WTC11 (cell line): ENCODE results near the gene PARVG. TPM values are rescaled to one million over a fixed set of nuclear protein-coding genes. Genes with fewer than 3 reads are reported as not detected.

ENCODE experiments used
- ATAC-seq: fragments of 200-7000 bp; cut with Tn5 transposase; 2 replicates; pipeline ENCODE4 v1.10.0; 2021; ENCODE audit warnings: mild to moderate bottlenecking, moderate library complexity
- CTCF ChIA-PET: fragments of 300-600 bp; sonication (Branson Sonifier 250); formaldehyde crosslinking; loops from one replicate; lab custom pipeline; 2021; ENCODE audit warnings: antibody characterized with exemption; lab: Charles Lee
- POLR2A ChIA-PET: fragments of 350-600 bp; sonication (Branson Sonifier 250); formaldehyde crosslinking; loops from one replicate; lab custom pipeline; 2021; ENCODE audit warnings: antibody characterized with exemption; lab: Charles Lee
- DNase-seq: peaks from one replicate; pipeline ENCODE4 v3.0.0; 2021; ENCODE audit warnings: low spot score
- H3K27ac Mint-ChIP-seq: 2 replicates; pipeline ENCODE4 v1.8.0; 2021; ENCODE audit warnings: mixed read lengths
- H3K27me3 Mint-ChIP-seq: 2 replicates; pipeline ENCODE4 v1.8.0; 2021; ENCODE audit warnings: low read depth, mild to moderate bottlenecking, moderate library complexity, mixed read lengths
- H3K36me3 Mint-ChIP-seq: 2 replicates; pipeline ENCODE4 v1.8.0; 2021; ENCODE audit warnings: mixed read lengths
- H3K4me1 Mint-ChIP-seq: 2 replicates; pipeline ENCODE4 v1.8.0; 2022; ENCODE audit warnings: mixed read lengths
- H3K4me3 Mint-ChIP-seq: 2 replicates; pipeline ENCODE4 v1.8.0; 2021; ENCODE audit warnings: mild to moderate bottlenecking, moderate library complexity, mixed read lengths
- H3K9me3 Mint-ChIP-seq: 2 replicates; pipeline ENCODE4 v1.8.0; 2021; ENCODE audit warnings: mixed read lengths
- ELF4 ChIP-seq: sonication (generic); formaldehyde crosslinking; IDR thresholded peaks from 2 replicates; pipeline ENCODE4 v1.8.1; 2022; ENCODE audit warnings: low read depth, mild to moderate bottlenecking, moderate library complexity, missing genetic modification reagents
- ESRRA ChIP-seq: sonication (generic); formaldehyde crosslinking; IDR thresholded peaks from 2 replicates; pipeline ENCODE4 v1.8.1; 2022; ENCODE audit warnings: mild to moderate bottlenecking, missing genetic modification reagents, borderline replicate concordance
- ETV6 ChIP-seq: sonication (generic); formaldehyde crosslinking; IDR thresholded peaks from 2 replicates; pipeline ENCODE4 v1.8.1; 2022; ENCODE audit warnings: mild to moderate bottlenecking, missing genetic modification reagents
- FOXK1 ChIP-seq: sonication (generic); formaldehyde crosslinking; IDR thresholded peaks from 2 replicates; pipeline ENCODE4 v1.8.0; 2022; ENCODE audit warnings: mild to moderate bottlenecking, moderate library complexity, missing genetic modification reagents
- IRF1 ChIP-seq: sonication (generic); formaldehyde crosslinking; IDR thresholded peaks from 2 replicates; pipeline ENCODE4 v1.8.0; 2023; ENCODE audit warnings: missing genetic modification reagents
- JAZF1 ChIP-seq: fragments of 250-450 bp; sonication (Bioruptor Pico); IDR thresholded peaks from 2 replicates; pipeline ENCODE4 v1.9.0; 2021; ENCODE audit warnings: moderate library complexity, mild to moderate bottlenecking, inconsistent platforms
- JUN ChIP-seq: sonication (generic); formaldehyde crosslinking; IDR thresholded peaks from 2 replicates; pipeline ENCODE4 v1.8.0; 2023; ENCODE audit warnings: mild to moderate bottlenecking, missing genetic modification reagents
- NFYB ChIP-seq: sonication (generic); formaldehyde crosslinking; conservative IDR thresholded peaks from 2 replicates; pipeline ENCODE4 v1.8.0; 2022; ENCODE audit warnings: low read depth, missing genetic modification reagents
- RELA ChIP-seq: sonication (generic); formaldehyde crosslinking; IDR thresholded peaks from 2 replicates; pipeline ENCODE4 v1.8.1; 2022; ENCODE audit warnings: missing genetic modification reagents, mild to moderate bottlenecking, borderline replicate concordance
- TP53 ChIP-seq: sonication (generic); formaldehyde crosslinking; IDR thresholded peaks from 2 replicates; pipeline ENCODE4 v1.8.1; 2023; ENCODE audit warnings: mild to moderate bottlenecking, missing genetic modification reagents
- ZBTB21 ChIP-seq: sonication (generic); formaldehyde crosslinking; IDR thresholded peaks from 2 replicates; pipeline ENCODE4 v1.8.1; 2023; ENCODE audit warnings: mild to moderate bottlenecking, missing genetic modification reagents, borderline replicate concordance
- ZNF121 ChIP-seq: sonication (generic); formaldehyde crosslinking; IDR thresholded peaks from 2 replicates; pipeline ENCODE4 v1.8.0; 2023; ENCODE audit warnings: missing genetic modification reagents
- ZNF232 ChIP-seq: sonication (generic); formaldehyde crosslinking; IDR thresholded peaks from 2 replicates; pipeline ENCODE4 v1.8.0; 2022; ENCODE audit warnings: mild to moderate bottlenecking, missing genetic modification reagents
- ZNF281 ChIP-seq: sonication (generic); formaldehyde crosslinking; IDR thresholded peaks from 2 replicates; pipeline ENCODE4 v1.8.0; 2023; ENCODE audit warnings: mild to moderate bottlenecking, missing genetic modification reagents
- ZNF532 ChIP-seq: fragments of 250-450 bp; sonication (Bioruptor Pico); IDR thresholded peaks from 2 replicates; pipeline ENCODE4 v1.9.0; 2021; ENCODE audit warnings: mild to moderate bottlenecking, borderline replicate concordance
- total RNA-seq: library from RNA; stranded (reverse); gene quantifications from 3 replicates; pipeline ENCODE4 v1.2.3, GENCODE V29; 2021
- TF ChIP-seq, protein P1 (sequence below): sonication (generic); formaldehyde crosslinking; IDR thresholded peaks from 2 replicates; pipeline ENCODE4 v1.8.1; 2023; ENCODE audit warnings: mild to moderate bottlenecking, missing genetic modification reagents, moderate library complexity
- TF ChIP-seq, protein P2 (sequence below): sonication (generic); formaldehyde crosslinking; IDR thresholded peaks from 2 replicates; pipeline ENCODE4 v1.8.1; 2022; ENCODE audit warnings: missing genetic modification reagents, borderline replicate concordance

The PARVG gene
- total RNA-seq, 1 experiment from 2014 or later: 0.94 TPM

- TF ChIP-seq ZNF532: no peak
- TF ChIP-seq ZNF121 (CRISPR knock-in tag): no peak
- no peak for TF ChIP-seq ZBTB21 (CRISPR knock-in tag)
- no peak for TF ChIP-seq ESRRA (CRISPR knock-in tag)
- no peak for TF ChIP-seq ZNF232 (CRISPR knock-in tag)
- TF ChIP-seq JUN (CRISPR knock-in tag): no peak
- no peak for TF ChIP-seq TP53
- TF ChIP-seq IRF1: no peak
- no peak for TF ChIP-seq ZNF281
- TF ChIP-seq ELF4 (CRISPR knock-in tag): no peak
- TF ChIP-seq, protein P1, sequence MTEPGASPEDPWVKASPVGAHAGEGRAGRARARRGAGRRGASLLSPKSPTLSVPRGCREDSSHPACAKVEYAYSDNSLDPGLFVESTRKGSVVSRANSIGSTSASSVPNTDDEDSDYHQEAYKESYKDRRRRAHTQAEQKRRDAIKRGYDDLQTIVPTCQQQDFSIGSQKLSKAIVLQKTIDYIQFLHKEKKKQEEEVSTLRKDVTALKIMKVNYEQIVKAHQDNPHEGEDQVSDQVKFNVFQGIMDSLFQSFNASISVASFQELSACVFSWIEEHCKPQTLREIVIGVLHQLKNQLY (CRISPR knock-in tag): no peak
- no peak for TF ChIP-seq ETV6 (CRISPR knock-in tag)
- no peak for TF ChIP-seq FOXK1
- TF ChIP-seq, all 79 proteins: peak for 0
These were observed 4.8 kb downstream of the PARVG start (continued) for GRCh38 chr22:44185237-44186120.

DNA sequence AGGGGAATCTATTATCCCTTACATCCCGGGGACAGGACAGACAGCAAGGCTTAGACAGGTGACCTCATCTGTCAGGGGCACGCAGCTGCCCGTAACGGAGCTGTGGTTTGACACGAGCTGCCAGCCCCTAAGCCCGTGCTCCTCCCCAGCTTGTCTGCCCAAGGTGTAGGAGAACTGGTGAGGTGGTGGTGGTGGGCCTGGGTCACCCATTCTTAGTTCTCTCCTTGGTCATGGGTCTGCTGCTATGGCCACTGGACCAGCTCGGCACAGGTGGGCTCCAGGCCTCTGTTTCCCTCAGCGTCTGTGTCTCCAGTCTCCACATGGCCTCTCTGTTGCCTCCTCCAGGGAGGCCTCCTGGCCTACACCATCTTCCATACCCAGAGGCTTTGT lies 5.4 kb downstream of the PARVG start:
- no peak overlapping the region for H3K27ac Mint-ChIP-seq
- H3K27me3 Mint-ChIP-seq: no peaks in the 10 kb centered on the region
- no peak overlapping the region for H3K4me3 Mint-ChIP-seq
- TF ChIP-seq ZNF281: no peak
- TF ChIP-seq, protein P2, sequence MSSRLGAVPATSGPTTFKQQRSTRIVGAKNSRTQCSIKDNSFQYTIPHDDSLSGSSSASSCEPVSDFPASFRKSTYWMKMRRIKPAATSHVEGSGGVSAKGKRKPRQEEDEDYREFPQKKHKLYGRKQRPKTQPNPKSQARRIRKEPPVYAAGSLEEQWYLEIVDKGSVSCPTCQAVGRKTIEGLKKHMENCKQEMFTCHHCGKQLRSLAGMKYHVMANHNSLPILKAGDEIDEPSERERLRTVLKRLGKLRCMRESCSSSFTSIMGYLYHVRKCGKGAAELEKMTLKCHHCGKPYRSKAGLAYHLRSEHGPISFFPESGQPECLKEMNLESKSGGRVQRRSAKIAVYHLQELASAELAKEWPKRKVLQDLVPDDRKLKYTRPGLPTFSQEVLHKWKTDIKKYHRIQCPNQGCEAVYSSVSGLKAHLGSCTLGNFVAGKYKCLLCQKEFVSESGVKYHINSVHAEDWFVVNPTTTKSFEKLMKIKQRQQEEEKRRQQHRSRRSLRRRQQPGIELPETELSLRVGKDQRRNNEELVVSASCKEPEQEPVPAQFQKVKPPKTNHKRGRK (CRISPR knock-in tag): no peak
- TF ChIP-seq RELA (CRISPR knock-in tag): no peak
- no peak for TF ChIP-seq NFYB (CRISPR knock-in tag)
- TF ChIP-seq JAZF1 (CRISPR knock-in tag): no peak
- ChIA-PET CTCF (interaction anchor here (0.7 kb wide), 1 partner anchor 100 kb away, joined by 3 read pairs; no protein-coding TSS in a partner anchor), POLR2A (no interaction called here)
- ATAC-seq (no peak), DNase-seq (no peak)
- H3K4me1 Mint-ChIP-seq: peaks cover under 1% of the 10 kb centered on the region; the same call in 1 of the 2 replicates
- no peaks in the 10 kb centered on the region for H3K36me3 Mint-ChIP-seq
- no peaks in the 10 kb centered on the region for H3K9me3 Mint-ChIP-seq
